Effector CD8-positive, alpha-beta T cell (primary cell): Measurements from ENCODE around the gene P4HA3.

Source experiments
- DNase-seq: peaks from one replicate; lab custom pipeline; 2025; lab: John Stamatoyannopoulos, UW

Gene P4HA3

GRCh38 chr11:74262725-74263124 is 48.7 kb downstream of the P4HA3 start:
- no peak for DNase-seq

DNA sequence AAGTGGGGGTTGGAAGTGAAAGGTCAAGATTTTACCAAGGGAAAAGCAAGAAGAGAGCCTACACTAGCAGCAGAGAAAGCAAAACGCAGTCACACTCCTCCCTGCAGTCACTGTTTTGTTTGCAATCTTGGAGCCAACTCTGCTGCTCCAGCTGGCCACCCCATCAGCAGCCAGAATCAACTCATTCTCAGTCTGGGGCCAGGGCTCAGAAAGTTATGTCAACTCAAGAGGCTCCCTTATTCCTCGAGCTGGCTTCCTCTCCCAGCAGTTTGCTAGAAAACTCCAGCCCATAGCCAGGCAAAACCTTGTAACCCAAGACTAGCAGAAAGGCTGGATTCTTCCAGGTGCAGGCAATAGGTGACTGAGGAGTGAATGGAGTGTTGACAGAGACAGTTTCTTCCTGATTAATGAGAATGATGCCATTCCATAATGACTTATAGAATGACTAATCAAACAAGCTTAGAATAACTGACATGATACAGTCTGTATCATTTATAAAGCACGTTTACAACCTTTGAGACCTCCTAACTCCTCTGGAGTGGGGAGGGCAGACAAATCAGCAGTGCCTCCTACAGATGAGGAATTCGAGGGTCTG is 53.4 kb downstream of the P4HA3 start:
- no peak for DNase-seq

DNA sequence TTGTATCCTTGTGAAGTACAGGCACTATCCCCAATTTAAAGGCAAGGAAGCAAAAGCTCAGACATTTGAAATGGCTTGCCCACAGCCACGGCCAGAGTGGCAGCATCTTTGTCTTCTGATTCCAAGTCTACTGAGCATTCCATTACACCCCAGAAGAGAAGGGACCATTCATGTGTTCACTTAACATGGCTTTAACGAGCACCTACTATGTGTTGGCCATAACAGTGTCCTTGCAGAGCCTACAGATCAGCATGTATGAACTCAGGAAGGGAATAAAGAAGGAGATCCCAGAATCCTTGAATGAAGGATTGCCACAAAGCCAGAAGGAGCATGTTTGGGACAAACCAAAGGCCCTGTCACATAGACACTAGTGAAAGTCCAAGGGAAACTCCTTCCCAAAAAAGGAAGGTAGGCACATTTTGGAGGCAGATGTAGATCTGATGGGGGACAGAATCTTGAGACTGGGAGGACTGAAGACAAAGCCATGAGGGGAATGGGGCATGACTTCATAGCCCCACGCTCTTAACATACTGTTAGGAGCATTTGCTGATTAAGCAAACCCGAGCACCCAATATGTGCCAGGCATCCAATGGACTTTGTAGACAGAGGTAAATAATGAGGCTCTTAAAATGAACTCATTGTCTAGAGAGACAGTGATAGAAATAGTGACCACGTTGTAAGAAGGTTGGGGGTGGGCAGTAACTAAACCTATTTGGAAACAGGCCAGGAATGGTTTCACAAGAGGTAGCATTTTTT is 54.9 kb downstream of the P4HA3 start:
- DNase-seq, result no peak

DNA sequence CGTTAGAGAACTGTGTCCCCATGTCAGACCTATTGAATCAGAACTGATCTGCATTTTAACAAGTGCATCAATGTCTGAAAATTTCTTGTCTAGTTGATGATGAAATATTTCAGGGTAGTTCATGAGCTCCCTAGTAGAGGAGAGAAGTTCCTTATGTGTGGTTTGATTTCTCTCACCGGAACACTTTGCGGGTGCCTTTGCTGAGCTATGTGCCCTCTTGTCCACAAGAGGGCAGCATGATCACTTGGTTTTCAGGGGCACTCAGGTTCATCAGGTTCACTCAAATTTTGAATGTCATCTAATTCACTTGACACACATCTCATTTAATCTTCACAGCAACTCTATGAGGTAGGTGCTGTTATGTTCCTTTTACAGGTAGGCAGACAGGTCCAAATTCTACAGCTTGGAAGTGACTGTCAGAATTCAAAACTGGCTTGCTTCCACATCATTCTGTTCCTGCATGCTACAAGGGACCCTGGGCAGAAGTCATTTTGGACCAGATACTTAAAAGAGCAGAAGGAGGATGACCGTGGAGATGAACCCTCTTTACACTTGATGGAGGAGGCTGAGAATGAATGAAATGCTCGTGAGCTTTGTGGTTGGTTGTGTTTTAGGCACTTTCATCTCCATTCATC is 55.6 kb downstream of the P4HA3 start:
- peak; percentile 24 for DNase-seq

GRCh38 chr11:74253361-74253760 is 58.1 kb downstream of the P4HA3 start:
- no peak for DNase-seq

- DNase-seq, result no peak
Observed at GRCh38 chr11:74249496-74249895, 61.9 kb downstream of the P4HA3 start.

GRCh38 chr11:74248469-74248868 is 63.0 kb downstream of the P4HA3 start:
- DNase-seq, result no peak

DNA sequence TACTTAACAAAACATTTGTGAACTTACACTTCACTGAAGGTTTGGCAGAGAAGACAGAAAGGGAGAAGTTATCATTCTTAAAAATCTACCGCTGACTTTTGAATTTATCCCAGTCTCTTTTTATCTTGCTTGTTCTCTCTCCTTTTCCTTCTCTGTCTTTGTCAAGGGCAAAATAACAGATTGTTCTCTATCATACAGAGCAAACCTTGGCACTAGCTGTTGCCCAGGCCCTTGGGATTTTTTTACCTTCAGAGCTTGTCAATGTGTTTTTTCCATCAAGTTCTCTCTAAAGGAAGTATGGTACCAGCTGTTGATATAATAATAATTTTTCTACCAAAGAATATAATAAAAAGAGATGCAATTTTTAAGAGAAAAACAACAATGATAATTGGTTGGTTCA is 73.2 kb downstream of the P4HA3 start:
- no peak for DNase-seq

DNA sequence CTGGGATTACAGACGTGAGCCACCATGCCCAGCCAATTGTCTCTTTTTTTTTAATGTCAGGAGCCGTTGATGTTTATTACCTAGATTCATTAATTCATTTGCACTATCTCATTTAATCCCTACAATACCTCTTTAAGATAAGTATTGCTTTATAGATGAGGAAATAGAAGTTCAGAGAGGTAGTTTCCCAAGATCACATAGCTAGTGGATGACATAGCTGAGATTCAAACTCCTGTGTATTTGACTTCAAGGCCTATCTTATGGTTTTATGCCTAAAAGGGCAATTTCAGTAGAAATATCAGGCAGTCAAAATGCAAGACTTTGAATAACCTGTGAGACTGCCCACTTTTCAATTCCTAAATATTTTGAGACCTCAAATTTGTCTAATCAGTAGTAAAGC is 73.9 kb downstream of the P4HA3 start:
- DNase-seq, result no peak

DNA sequence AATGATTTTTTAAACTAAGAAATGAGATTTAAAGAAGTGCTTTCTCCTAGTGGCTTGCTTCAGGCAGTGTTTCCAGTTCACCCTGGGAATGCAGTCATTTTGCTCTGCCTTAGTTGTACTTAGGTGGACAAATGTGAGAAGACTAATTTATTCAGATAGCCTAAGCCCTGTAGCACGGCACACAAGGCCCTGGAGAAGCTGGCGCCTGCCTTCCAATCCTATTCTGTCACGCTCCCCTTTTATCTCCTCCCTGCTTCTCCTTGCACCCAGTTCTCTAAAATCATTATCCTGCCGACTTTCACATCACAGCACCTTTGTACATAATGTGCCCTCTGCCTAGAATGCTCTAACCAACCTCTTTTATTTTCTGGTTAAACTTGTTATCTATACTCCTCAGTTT is 76.3 kb downstream of the P4HA3 start:
- DNase-seq, result no peak

DNA sequence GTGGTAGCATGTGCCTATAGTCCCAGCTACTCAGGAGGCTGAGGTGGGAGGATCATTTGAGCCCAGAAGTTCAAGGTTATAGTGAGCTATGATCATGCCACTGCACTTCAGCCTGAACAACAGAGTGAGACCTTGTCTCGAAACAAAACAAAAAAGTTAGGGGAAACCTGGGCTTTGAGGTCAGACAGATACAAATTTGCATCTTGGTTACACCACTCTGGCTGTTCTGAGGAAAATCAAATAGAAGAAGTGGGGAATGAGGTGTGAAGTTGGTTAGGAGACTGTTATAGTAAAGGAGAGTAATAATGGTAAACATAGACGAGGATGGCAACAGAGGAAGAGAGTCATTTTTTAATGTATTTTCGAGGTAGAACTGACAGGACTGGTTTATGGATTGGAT is 77.8 kb downstream of the P4HA3 start:
- DNase-seq, result no peak

DNA sequence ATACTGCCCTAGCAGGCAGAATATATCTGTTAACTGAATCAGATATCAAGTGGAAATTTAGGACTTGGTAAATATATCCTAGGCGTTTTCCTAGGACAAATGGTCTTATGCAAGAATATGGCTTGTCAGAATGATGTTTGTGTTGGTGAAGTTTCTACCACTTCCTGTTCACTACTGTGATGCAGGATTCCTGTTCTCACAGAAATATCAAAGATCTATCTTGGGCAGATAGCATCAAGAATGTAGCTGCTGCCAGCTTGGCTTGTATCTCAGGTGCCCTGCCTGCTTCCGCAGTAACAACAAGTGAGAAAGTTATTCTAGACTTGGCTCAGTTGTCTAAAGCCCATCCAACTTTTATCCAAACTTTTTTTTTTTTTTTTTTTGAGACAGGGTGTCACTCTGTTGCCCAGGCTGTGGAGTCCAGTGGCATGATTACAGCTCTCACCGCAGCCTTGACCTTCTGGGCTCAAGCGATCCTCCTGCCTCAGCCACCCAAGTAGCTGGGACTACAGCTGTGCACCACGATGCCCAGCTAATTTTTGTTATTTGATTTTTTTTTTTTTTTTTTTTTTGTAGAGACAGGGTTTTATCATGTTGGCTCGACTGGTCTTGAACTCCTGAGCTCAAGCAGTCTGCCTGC is 79.0 kb downstream of the P4HA3 start:
- DNase-seq, result no peak

- DNase-seq, result no peak
Observed at GRCh38 chr11:74226907-74227306, 84.5 kb downstream of the P4HA3 start.

DNA sequence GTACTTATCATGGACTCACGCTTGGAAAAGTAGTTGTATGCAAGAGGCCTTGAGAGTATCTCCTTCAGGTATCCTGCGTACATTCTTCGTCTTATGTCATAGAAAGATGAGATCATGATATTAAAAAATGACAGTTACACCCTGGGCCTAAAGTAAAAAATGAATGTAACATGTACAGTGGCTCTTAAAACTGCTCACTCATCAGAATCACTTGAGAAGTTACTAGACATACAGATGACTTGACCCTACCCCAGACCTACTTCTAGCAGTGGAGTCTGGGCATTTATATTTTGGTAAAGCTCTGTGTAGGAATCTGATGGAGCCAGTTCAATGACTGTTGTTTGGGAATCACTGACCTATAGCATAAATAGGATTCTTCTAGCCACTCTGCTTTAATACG is 85.9 kb downstream of the P4HA3 start:
- no peak for DNase-seq

DNA sequence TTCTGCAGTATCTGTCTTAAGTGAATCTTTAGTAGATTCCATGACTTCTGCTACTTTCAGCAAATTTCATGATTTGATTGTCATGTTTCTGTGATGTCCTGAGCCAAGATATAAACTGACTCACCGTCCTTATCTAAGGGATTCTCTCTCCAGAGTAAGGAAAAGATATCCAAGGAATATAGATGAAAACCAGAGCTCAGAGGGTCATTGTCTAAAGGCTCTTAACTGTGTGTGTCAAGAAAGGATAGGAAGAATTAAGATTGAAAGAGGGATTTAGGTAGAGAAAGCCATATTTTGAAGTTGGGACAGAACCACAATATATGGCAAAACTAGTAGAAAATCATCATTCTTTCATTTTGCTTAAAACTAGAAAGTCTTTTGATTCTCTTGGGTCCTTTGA is 89.6 kb downstream of the P4HA3 start:
- DNase-seq, result no peak

DNA sequence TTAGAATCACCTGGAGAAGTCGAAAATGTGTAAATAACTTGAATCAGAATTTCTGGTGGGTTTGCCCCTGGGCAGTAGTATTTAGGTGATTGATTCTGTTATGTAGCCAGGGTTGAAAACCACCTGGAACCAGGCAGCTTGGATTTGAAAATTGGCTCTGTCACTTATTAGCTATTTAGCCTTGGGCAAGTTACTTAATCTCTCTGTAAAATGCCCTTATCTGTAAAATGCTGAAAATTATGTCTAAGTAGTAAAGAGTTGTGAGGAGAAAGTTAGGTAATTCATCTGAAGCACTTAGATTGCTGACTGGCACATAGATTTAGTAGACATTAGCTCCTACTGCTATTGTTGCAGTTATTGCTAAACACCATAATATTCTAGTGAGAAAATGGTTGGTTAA is 91.1 kb downstream of the P4HA3 start:
- DNase-seq, result no peak
